ENCODE data around the gene C1orf174. TPM values are rescaled to one million over a fixed set of nuclear protein-coding genes. Genes with fewer than 3 reads are reported as not detected.

Gene C1orf174
- total and polyA plus RNA-seq, 2 of the 13 experiments (the other 11 are each of a cell fraction or from before 2014, with no cell fraction given), result 21.6 to 31.4 TPM

DNA sequence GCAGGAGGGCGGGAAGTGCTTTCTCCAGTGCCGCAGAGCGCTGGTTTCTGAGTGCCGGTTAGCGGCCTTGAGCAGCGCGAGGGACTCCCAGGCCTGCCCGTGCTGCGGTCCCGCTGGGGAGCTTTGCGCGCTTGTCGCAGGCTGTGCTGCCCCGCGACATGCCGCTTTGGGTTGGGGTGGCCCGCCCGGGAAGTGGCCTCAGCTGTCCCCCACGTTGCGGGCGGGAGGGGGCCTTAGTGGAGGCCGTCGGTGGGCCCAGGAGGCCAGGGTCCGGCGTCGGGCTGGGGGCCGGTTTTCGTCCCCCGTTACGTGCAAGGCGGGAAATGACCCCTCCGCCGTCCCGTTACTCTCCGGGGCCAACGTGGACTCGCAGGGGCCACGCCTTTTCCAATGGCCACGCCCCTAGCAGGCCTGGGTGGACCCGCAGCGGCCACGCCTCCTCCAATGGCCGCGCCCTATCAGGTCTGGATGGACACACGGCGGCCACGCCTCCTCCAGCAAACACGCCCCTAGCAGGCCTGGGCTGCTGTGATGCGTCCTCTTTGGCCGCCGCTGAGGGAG, 977 bp upstream of the C1orf174 start (continued):
- TF ChIP-seq ZNF431 (CRISPR knock-in tag; IDR thresholded peaks at IDR 0.05; ENCODE audit: borderline replicate concordance, low read depth) (no peak; the same call in 1 of the 2 replicates), ZKSCAN1 (IDR thresholded peaks at IDR 0.05; ENCODE audit: low read length) (no peak), ZSCAN29 (CRISPR knock-in tag; conservative IDR thresholded peaks at IDR 0.05) (no peak), ZNF841 (CRISPR knock-in tag; IDR thresholded peaks at IDR 0.05; ENCODE audit: borderline replicate concordance) (no peak), ZNF18 (CRISPR knock-in tag; IDR thresholded peaks at IDR 0.05; ENCODE audit: insufficient replicate concordance) (peak; percentile 2), ZNF441 (CRISPR knock-in tag; IDR thresholded peaks at IDR 0.05; ENCODE audit: borderline replicate concordance) (peak; percentile 61; the same call in 1 of the 2 replicates), MXD3 (CRISPR knock-in tag; IDR thresholded peaks at IDR 0.05) (peak; percentile 28; the same call in 1 of the 2 replicates), NCOA1 (CRISPR knock-in tag; IDR thresholded peaks at IDR 0.05) (no peak), ZNF547 (CRISPR knock-in tag; IDR thresholded peaks at IDR 0.05) (no peak), SOX5 (CRISPR knock-in tag; IDR thresholded peaks at IDR 0.05; ENCODE audit: borderline replicate concordance) (no peak), FUBP1 (CRISPR knock-in tag; IDR thresholded peaks at IDR 0.05; ENCODE audit: borderline replicate concordance) (no peak), HOXA7 (CRISPR knock-in tag; IDR thresholded peaks at IDR 0.05) (no peak), MEF2D (CRISPR knock-in tag; IDR thresholded peaks at IDR 0.05) (no peak; the same call in 1 of the 2 replicates), E2F5 (CRISPR knock-in tag; conservative IDR thresholded peaks at IDR 0.05) (no peak; the same call in 1 of the 2 replicates), ZBTB43 (CRISPR knock-in tag; conservative IDR thresholded peaks at IDR 0.05) (0 out of 2 replicates have a peak, but pooled peaks have one; percentile 39), EP300 (IDR thresholded peaks at IDR 0.05; ENCODE audit: low read depth in 2 of 2, low read length in 2 of 2) (no peak), EP300 (CRISPR knock-in tag; IDR thresholded peaks at IDR 0.05; ENCODE audit: borderline replicate concordance) (no peak), SIN3A (IDR thresholded peaks at IDR 0.05; ENCODE audit: borderline replicate concordance, low read depth, low read length) (peak; percentile 49; the same call in 1 of the 2 replicates), FOXK2 (IDR thresholded peaks at IDR 0.05) (peak; percentile 61; the same call in 1 of the 2 replicates), ZNF354B (CRISPR knock-in tag; IDR thresholded peaks at IDR 0.05) (no peak), SNAPC2 (CRISPR knock-in tag; IDR thresholded peaks at IDR 0.05) (no peak), FOXO1 (CRISPR knock-in tag; IDR thresholded peaks at IDR 0.05) (no peak; the same call in 1 of the 2 replicates)
- TF ChIP-seq, protein P1, sequence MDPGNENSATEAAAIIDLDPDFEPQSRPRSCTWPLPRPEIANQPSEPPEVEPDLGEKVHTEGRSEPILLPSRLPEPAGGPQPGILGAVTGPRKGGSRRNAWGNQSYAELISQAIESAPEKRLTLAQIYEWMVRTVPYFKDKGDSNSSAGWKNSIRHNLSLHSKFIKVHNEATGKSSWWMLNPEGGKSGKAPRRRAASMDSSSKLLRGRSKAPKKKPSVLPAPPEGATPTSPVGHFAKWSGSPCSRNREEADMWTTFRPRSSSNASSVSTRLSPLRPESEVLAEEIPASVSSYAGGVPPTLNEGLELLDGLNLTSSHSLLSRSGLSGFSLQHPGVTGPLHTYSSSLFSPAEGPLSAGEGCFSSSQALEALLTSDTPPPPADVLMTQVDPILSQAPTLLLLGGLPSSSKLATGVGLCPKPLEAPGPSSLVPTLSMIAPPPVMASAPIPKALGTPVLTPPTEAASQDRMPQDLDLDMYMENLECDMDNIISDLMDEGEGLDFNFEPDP (CRISPR knock-in tag; conservative IDR thresholded peaks at IDR 0.05), result no peak
